HCT116 (cell line): ENCODE measurements around the gene TPT1. TPM values are rescaled to one million over a fixed set of nuclear protein-coding genes. Genes with fewer than 3 reads are reported as not detected.
A peak's percentile ranks its signal among the peaks of the same experiment; 100 is the strongest.

Experiments
- ATAC-seq: fragments of 200-7000 bp; cut with Tn5 transposase; 2 replicates; pipeline ENCODE4 v1.9.1; 2020; ENCODE audit warnings: mild to moderate bottlenecking, moderate library complexity
- BruUV-seq: library from RNA; stranded (reverse); fragments of 400-500 nt; replicated peaks from 2 replicates; lab custom pipeline; 2021; lab: Mats Ljungman, UMichigan
- CTCF ChIA-PET: fragments of 300-600 bp; sonication (Branson Sonifier 250); formaldehyde crosslinking; loops from one replicate; lab custom pipeline; 2021; ENCODE audit warnings: antibody characterized with exemption; lab: Charles Lee
- POLR2A ChIA-PET: fragments of 300-600, 350-600 bp; sonication (Branson Sonifier 250); formaldehyde crosslinking; loops from one replicate; lab custom pipeline; 2021; ENCODE audit warnings: antibody characterized with exemption; lab: Charles Lee
- RAD21 ChIA-PET, 2 experiments: fragments of 300-600 bp; sonication (Branson Sonifier 250); formaldehyde crosslinking; loops; one replicate each; lab custom pipeline; 2023; ENCODE audit warnings: low total read pairs in 2 of 2; ENCODE audit not compliant: uncharacterized antibody in 2 of 2, unreplicated experiment in 2 of 2, low non-redundant PET in 1 of 2; lab: Charles Lee
- DNase-seq: peaks from one replicate; pipeline ENCODE4 v3.0.0-alpha.2; 2010; ENCODE audit warnings: low read depth, low spot score
- H2AFZ ChIP-seq: fragments of 200-600 bp; shearing (Covaris generic), sonication (generic); 2 replicates; pipeline ENCODE4 v1.6.1; 2017; ENCODE audit warnings: low read depth, mixed run types, mixed read lengths, antibody characterized with exemption, low read length; ENCODE audit not compliant: poor library complexity, severe bottlenecking
- H3K27ac ChIP-seq: 2 replicates; pipeline ENCODE4 v1.5.1; 2012; ENCODE audit warnings: low read depth, low read length
- H3K27me3 ChIP-seq: fragments of 200-600 bp; sonication (generic); 2 replicates; pipeline ENCODE4 v1.6.1; 2016; ENCODE audit warnings: mixed run types, low read length, mixed read lengths; ENCODE audit not compliant: insufficient read depth
- H3K36me3 ChIP-seq, 2 experiments: fragments of 200-500 bp in 1 of 2; fragments of 200-600 bp in 1 of 2; sonication (Bioruptor generic) in 1 of 2; sonication (generic) in 1 of 2; 2 replicates each; pipeline versions ENCODE4 v1.5.1 to v1.6.1; 2014 to 2016; ENCODE audit warnings: low read length in 2 of 2, inconsistent platforms in 1 of 2, mixed read lengths in 1 of 2, mixed run types in 1 of 2; ENCODE audit not compliant: insufficient read depth in 2 of 2, control insufficient read depth in 1 of 2
- H3K4me1 ChIP-seq, 2 experiments: fragments of 200-600 bp in 1 of 2; sonication (generic) in 1 of 2; 2 replicates each; pipeline versions ENCODE4 v1.5.1 to v1.6.1; 2012 to 2017; ENCODE audit warnings: low read length in 2 of 2, inconsistent platforms in 1 of 2, mild to moderate bottlenecking in 1 of 2, mixed read lengths in 1 of 2, mixed run types in 1 of 2, moderate library complexity in 1 of 2; ENCODE audit not compliant: insufficient read depth in 2 of 2, control insufficient read depth in 1 of 2
- H3K4me2 ChIP-seq: fragments of 200-600 bp; sonication (generic); 2 replicates; pipeline ENCODE4 v1.6.1; 2017; ENCODE audit warnings: mixed run types, low read length, mixed read lengths
- H3K4me3 ChIP-seq, 2 experiments: fragments of 200-600 bp in 1 of 2; sonication (generic) in 1 of 2; replicated peaks in 1 of 2; 2 replicates each; pipeline ENCODE4 v1.5.1; 2011 to 2016; ENCODE audit warnings: low read length in 2 of 2, control low read depth in 1 of 2, low read depth in 1 of 2, mild to moderate bottlenecking in 1 of 2, mixed read lengths in 1 of 2, mixed run types in 1 of 2
- H3K79me2 ChIP-seq: fragments of 200-600 bp; sonication (generic); 2 replicates; pipeline ENCODE4 v1.6.1; 2017; ENCODE audit warnings: mild to moderate bottlenecking, mixed run types, low read length, moderate library complexity, mixed read lengths; ENCODE audit not compliant: insufficient read depth
- H3K9ac ChIP-seq: fragments of 200-600 bp; sonication (generic); 2 replicates; pipeline ENCODE4 v1.6.1; 2016; ENCODE audit warnings: low read length, mixed read lengths
- H3K9me2 ChIP-seq: fragments of 200-600 bp; sonication (generic), shearing (Covaris generic); 2 replicates; pipeline ENCODE4 v1.6.1; 2017; ENCODE audit warnings: mixed run types, mild to moderate bottlenecking, moderate library complexity; ENCODE audit not compliant: insufficient read depth
- H3K9me3 ChIP-seq, 2 experiments: fragments of 200-500 bp in 1 of 2; fragments of 200-600 bp in 1 of 2; sonication (Bioruptor generic) in 1 of 2; sonication (generic) in 1 of 2; 2 replicates each; pipeline ENCODE4 v1.6.1; 2014 to 2017; ENCODE audit warnings: low read length in 2 of 2, mixed read lengths in 2 of 2, inconsistent platforms in 1 of 2, low read depth in 1 of 2, mild to moderate bottlenecking in 1 of 2, mixed run types in 1 of 2, moderate library complexity in 1 of 2; ENCODE audit not compliant: control insufficient read depth in 1 of 2, insufficient read depth in 1 of 2
- H4K20me1 ChIP-seq: fragments of 200-600 bp; sonication (generic), shearing (Covaris generic); 2 replicates; pipeline ENCODE4 v1.6.1; 2017; ENCODE audit warnings: mixed run types, mild to moderate bottlenecking, moderate library complexity; ENCODE audit not compliant: insufficient read depth
- CEBPB ChIP-seq: IDR thresholded peaks from 2 replicates; pipeline ENCODE4 v1.6.1; 2012; ENCODE audit warnings: low read depth
- EZH2phosphoT487 ChIP-seq: fragments of 200-600 bp; IDR thresholded peaks from 2 replicates; pipeline ENCODE4 v1.6.1; 2018; ENCODE audit warnings: antibody characterized with exemption, borderline replicate concordance
- POLR2A ChIP-seq: IDR thresholded peaks from 2 replicates; pipeline ENCODE4 v1.7.0; 2011; ENCODE audit warnings: borderline replicate concordance; ENCODE audit not compliant: insufficient read depth, insufficient read length; ENCODE audit errors: extremely low read depth
- POLR2AphosphoS5 ChIP-seq: IDR thresholded peaks from 2 replicates; pipeline ENCODE4 v1.6.1; 2011; ENCODE audit warnings: mild to moderate bottlenecking, low read depth, low read length, moderate library complexity
- SIN3A ChIP-seq: IDR thresholded peaks from 2 replicates; pipeline ENCODE4 v1.6.1; 2012; ENCODE audit warnings: low read depth
- SP1 ChIP-seq: IDR thresholded peaks from 2 replicates; pipeline ENCODE4 v1.6.1; 2012; ENCODE audit warnings: low read depth
- SRF ChIP-seq: IDR thresholded peaks from 2 replicates; pipeline ENCODE4 v1.6.1; 2012; ENCODE audit warnings: low read depth
- TCF7L2 ChIP-seq: IDR thresholded peaks from 2 replicates; pipeline ENCODE4 v1.7.0; 2011; ENCODE audit warnings: borderline replicate concordance, inconsistent platforms; ENCODE audit not compliant: insufficient read depth, insufficient read length; ENCODE audit errors: extremely low read depth
- ZNF274 ChIP-seq: fragments of 200-500 bp; sonication (Bioruptor generic); IDR thresholded peaks from 2 replicates; pipeline ENCODE4 v1.6.1; 2014; ENCODE audit warnings: mild to moderate bottlenecking, low read depth, low read length, inconsistent platforms
- intact Hi-C: fragments of 100-400 bp; cut with micrococcal nuclease; formaldehyde crosslinking; loops from 2 replicates; pipeline ENCODE4 v1.10.0; 2022
- total RNA-seq: library from RNA; stranded (reverse); gene quantifications from one replicate; pipeline ENCODE4 v1.2.1, GENCODE V29; 2021; ENCODE audit not compliant: unreplicated experiment
- TF ChIP-seq, protein P1 (sequence below): IDR thresholded peaks from 2 replicates; pipeline ENCODE4 v1.6.1; 2012; ENCODE audit warnings: low read depth
- TF ChIP-seq, protein P2 (sequence below), 3 experiments: fragments of 200-600 bp in 1 of 3; sonication (generic) in 1 of 3; IDR thresholded peaks in 2 of 3; conservative IDR thresholded peaks in 1 of 3; 2 replicates each; pipeline ENCODE4 v1.5.1; 2012 to 2017; ENCODE audit warnings: low read depth in 2 of 3, low read length in 2 of 3, antibody characterized with exemption in 1 of 3, borderline replicate concordance in 1 of 3, control low read depth in 1 of 3, mild to moderate bottlenecking in 1 of 3, mixed read lengths in 1 of 3, mixed run types in 1 of 3, moderate library complexity in 1 of 3; ENCODE audit not compliant: insufficient read depth in 1 of 3
- TF ChIP-seq, protein P3 (sequence below): IDR thresholded peaks from 2 replicates; pipeline ENCODE4 v1.6.1; 2012

The TPT1 gene
- total RNA-seq, 1 experiment from 2014 or later: 2,859 TPM

DNA sequence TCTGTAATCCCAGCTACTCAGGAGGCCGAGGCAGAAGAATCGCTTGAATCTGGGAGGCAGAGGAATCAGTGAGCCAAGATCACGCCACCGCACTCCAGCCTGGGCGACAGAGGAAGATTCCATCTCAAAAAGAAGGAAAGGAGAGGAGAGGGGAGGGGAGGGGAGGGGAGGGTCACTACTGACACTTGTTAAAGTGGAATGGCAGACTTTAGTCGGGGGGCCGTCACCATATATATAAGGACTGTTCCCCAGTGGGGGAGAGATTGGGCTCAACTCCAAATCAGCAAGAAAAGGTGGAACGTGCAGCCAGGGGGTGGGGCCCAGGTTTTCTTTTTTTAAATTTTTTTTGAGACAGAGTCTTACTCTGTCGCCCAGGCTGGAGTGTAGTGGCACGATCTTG, 26.2 kb downstream of the TPT1 start (continued):
- TF ChIP-seq, protein P1, sequence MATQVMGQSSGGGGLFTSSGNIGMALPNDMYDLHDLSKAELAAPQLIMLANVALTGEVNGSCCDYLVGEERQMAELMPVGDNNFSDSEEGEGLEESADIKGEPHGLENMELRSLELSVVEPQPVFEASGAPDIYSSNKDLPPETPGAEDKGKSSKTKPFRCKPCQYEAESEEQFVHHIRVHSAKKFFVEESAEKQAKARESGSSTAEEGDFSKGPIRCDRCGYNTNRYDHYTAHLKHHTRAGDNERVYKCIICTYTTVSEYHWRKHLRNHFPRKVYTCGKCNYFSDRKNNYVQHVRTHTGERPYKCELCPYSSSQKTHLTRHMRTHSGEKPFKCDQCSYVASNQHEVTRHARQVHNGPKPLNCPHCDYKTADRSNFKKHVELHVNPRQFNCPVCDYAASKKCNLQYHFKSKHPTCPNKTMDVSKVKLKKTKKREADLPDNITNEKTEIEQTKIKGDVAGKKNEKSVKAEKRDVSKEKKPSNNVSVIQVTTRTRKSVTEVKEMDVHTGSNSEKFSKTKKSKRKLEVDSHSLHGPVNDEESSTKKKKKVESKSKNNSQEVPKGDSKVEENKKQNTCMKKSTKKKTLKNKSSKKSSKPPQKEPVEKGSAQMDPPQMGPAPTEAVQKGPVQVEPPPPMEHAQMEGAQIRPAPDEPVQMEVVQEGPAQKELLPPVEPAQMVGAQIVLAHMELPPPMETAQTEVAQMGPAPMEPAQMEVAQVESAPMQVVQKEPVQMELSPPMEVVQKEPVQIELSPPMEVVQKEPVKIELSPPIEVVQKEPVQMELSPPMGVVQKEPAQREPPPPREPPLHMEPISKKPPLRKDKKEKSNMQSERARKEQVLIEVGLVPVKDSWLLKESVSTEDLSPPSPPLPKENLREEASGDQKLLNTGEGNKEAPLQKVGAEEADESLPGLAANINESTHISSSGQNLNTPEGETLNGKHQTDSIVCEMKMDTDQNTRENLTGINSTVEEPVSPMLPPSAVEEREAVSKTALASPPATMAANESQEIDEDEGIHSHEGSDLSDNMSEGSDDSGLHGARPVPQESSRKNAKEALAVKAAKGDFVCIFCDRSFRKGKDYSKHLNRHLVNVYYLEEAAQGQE: no peak
- TF ChIP-seq, protein P2, sequence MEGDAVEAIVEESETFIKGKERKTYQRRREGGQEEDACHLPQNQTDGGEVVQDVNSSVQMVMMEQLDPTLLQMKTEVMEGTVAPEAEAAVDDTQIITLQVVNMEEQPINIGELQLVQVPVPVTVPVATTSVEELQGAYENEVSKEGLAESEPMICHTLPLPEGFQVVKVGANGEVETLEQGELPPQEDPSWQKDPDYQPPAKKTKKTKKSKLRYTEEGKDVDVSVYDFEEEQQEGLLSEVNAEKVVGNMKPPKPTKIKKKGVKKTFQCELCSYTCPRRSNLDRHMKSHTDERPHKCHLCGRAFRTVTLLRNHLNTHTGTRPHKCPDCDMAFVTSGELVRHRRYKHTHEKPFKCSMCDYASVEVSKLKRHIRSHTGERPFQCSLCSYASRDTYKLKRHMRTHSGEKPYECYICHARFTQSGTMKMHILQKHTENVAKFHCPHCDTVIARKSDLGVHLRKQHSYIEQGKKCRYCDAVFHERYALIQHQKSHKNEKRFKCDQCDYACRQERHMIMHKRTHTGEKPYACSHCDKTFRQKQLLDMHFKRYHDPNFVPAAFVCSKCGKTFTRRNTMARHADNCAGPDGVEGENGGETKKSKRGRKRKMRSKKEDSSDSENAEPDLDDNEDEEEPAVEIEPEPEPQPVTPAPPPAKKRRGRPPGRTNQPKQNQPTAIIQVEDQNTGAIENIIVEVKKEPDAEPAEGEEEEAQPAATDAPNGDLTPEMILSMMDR (IDR thresholded peaks at IDR 0.05 in 2 of 3, conservative IDR thresholded peaks at IDR 0.05 in 1 of 3; ENCODE audit: borderline replicate concordance in 1 of 3, insufficient read depth in 1 of 3, low read depth in 2 of 3, low read length in 2 of 3): no peak
- TF ChIP-seq TCF7L2 (no peak), SIN3A (no peak), SRF (no peak), POLR2AphosphoS5 (no peak)

DNA sequence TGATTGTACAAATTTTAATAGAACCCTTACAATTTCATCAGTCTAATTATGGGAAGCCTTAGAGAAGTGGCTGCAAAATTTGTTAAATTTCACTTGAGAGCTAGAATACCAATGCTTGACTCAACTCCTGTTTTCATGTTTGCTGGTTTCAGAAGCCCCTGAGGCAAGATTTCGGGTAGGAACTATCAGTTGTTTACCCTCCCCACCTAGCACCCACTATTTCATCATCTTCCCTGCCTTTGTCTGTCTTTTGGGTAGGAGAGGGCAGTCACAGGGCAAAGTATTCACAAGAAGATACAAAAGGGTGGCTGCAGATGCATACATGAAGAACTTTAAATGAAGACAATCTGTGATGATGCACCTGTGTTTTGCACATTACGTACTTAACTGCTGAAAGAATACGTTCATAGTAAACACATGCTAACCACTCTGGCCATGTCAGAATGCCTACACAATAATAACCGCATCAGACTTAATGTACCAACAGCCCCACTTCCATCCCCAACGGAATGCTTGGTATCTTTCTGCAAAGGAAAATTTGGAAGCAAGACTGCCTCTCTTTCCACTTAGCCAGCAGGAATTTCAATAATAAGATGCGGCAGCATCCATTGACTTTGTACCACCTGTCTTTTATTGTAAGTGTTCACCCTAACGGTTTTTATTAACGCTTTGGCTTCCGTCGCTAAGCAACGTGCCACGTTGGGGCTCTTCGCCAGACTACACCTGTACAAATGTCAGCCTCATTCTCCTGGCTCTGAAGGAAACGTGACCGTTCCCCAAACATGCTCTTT, 30.4 kb downstream of the TPT1 start:
- peaks cover 2 to 16% of the 10 kb centered on the region in 2 experiments; a peak in 3 of 4 replicates for H3K4me1 ChIP-seq
- no peak overlapping the region for H3K27ac ChIP-seq
- peak; percentile 35; the same call in 1 of the 2 replicates for ATAC-seq
- DNase-seq: no peak
- no peak overlapping the region for H3K4me3 ChIP-seq
- ChIA-PET RAD21 (no interaction called here), CTCF (interaction anchor here (0.7 to 3.7 kb wide), 4 partner anchors 12 to 753 kb away, joined by 3 to 41 read pairs (median 6); no protein-coding TSS in a partner anchor), POLR2A (no interaction called here)
- no peak overlapping the region for H3K9ac ChIP-seq
- no peaks in the 10 kb centered on the region for H3K9me2 ChIP-seq
- H3K27me3 ChIP-seq: no peaks in the 10 kb centered on the region
- H3K79me2 ChIP-seq: no peaks in the 10 kb centered on the region
- no peaks in the 10 kb centered on the region for H3K36me3 ChIP-seq
- no peaks in the 10 kb centered on the region for H4K20me1 ChIP-seq
- intact Hi-C loops: no loop called here
- H3K4me2 ChIP-seq: peak overlapping the region; percentile 40
- H3K9me3 ChIP-seq: no peaks in the 10 kb centered on the region
- H2AFZ ChIP-seq: no peak overlapping the region
- no TSS peak for BruUV-seq
- TF ChIP-seq EZH2phosphoT487: no peak
- no peak for TF ChIP-seq SRF
- TF ChIP-seq, protein P3, sequence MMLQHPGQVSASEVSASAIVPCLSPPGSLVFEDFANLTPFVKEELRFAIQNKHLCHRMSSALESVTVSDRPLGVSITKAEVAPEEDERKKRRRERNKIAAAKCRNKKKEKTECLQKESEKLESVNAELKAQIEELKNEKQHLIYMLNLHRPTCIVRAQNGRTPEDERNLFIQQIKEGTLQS: no peak
- no peak for TF ChIP-seq SP1
- no peak for TF ChIP-seq POLR2A
- TF ChIP-seq ZNF274: no peak
- no peak for TF ChIP-seq CEBPB
- TF ChIP-seq, protein P2 (IDR thresholded peaks at IDR 0.05 in 2 of 3, conservative IDR thresholded peaks at IDR 0.05 in 1 of 3; ENCODE audit: borderline replicate concordance in 1 of 3, insufficient read depth in 1 of 3, low read depth in 2 of 3, low read length in 2 of 3): no peak
